ENCODE measurements around the gene GJA8.

DNA sequence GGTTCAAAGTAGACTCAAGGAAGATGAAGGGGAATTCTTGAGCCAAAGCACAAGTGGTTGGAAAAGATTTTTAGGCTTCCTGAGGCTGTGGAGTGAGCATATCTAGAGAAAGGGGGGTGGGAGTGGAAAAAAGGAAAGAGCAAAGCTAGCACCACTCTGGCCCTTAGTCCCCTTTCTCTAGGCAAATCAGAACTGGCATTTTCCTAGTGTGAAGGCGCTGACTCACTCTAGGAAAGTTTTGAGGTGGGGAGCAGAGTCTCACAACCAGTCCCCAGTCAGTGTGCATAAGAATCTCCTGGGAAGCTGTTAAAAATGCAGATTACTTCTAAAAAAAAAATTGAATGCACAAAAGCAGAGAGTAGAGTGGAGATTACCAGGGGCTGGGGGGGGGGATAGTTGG lies 22.2 kb downstream of the GJA8 start:
- TF ChIP-seq, protein P1, sequence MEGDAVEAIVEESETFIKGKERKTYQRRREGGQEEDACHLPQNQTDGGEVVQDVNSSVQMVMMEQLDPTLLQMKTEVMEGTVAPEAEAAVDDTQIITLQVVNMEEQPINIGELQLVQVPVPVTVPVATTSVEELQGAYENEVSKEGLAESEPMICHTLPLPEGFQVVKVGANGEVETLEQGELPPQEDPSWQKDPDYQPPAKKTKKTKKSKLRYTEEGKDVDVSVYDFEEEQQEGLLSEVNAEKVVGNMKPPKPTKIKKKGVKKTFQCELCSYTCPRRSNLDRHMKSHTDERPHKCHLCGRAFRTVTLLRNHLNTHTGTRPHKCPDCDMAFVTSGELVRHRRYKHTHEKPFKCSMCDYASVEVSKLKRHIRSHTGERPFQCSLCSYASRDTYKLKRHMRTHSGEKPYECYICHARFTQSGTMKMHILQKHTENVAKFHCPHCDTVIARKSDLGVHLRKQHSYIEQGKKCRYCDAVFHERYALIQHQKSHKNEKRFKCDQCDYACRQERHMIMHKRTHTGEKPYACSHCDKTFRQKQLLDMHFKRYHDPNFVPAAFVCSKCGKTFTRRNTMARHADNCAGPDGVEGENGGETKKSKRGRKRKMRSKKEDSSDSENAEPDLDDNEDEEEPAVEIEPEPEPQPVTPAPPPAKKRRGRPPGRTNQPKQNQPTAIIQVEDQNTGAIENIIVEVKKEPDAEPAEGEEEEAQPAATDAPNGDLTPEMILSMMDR (IDR thresholded peaks at IDR 0.05) = no peak
- TF ChIP-seq POLR2A (IDR thresholded peaks at IDR 0.05) (no peak), POLR2AphosphoS5 (IDR thresholded peaks at IDR 0.05) (no peak)

All from breast epithelium (tissue), 3 donors.